Caco-2 (cell line): ENCODE results near the gene DPAGT1. TPM values are rescaled to one million over a fixed set of nuclear protein-coding genes. Genes with fewer than 3 reads are reported as not detected.

ENCODE experiments used
- BruUV-seq: library from RNA; stranded (reverse); fragments of 400-500 nt; replicated peaks from 2 replicates; lab custom pipeline; 2021; lab: Mats Ljungman, UMichigan
- CTCF ChIA-PET: fragments of 300-600 bp; sonication (Branson Sonifier 250); formaldehyde crosslinking; loops from one replicate; lab custom pipeline; 2022; ENCODE audit warnings: antibody characterized with exemption; lab: Charles Lee
- POLR2A ChIA-PET: fragments of 300-600 bp; sonication (Branson Sonifier 250); formaldehyde crosslinking; loops from one replicate; lab custom pipeline; 2022; ENCODE audit warnings: antibody characterized with exemption; lab: Charles Lee
- DNase-seq, 2 experiments: peaks; one replicate each; pipeline versions ENCODE4 v3.0.0 to v3.0.0-alpha.2; 2020 to 2022
- H3K27me3 ChIP-seq: replicated peaks from 2 replicates; pipeline ENCODE4 v1.6.0; 2011; ENCODE audit warnings: low read length; ENCODE audit not compliant: control insufficient read depth, insufficient read depth
- H3K36me3 ChIP-seq: 2 replicates; pipeline ENCODE4 v1.5.1; 2011; ENCODE audit warnings: low read length; ENCODE audit not compliant: control insufficient read depth, insufficient read depth
- H3K4me1 ChIP-seq: fragments of 250-450 bp; sonication (Bioruptor Pico); 2 replicates; pipeline ENCODE4 v1.5.1; 2020; ENCODE audit warnings: mild to moderate bottlenecking
- H3K4me3 ChIP-seq: 2 replicates; pipeline ENCODE4 v1.5.1; 2011; ENCODE audit warnings: low read depth, mild to moderate bottlenecking, control low read depth, low read length
- H3K9me3 ChIP-seq: fragments of 250-450 bp; sonication (Bioruptor Pico); 2 replicates; pipeline ENCODE4 v1.5.1; 2020; ENCODE audit warnings: mild to moderate bottlenecking, moderate library complexity
- H3K27ac Mint-ChIP-seq: one replicate; pipeline ENCODE4 v1.8.0; 2022; ENCODE audit warnings: mixed read lengths; ENCODE audit not compliant: unreplicated experiment
- H3K27me3 Mint-ChIP-seq: one replicate; pipeline ENCODE4 v1.8.0; 2022; ENCODE audit warnings: mixed read lengths; ENCODE audit not compliant: insufficient read depth, unreplicated experiment
- H3K36me3 Mint-ChIP-seq: one replicate; pipeline ENCODE4 v1.8.0; 2022; ENCODE audit warnings: mild to moderate bottlenecking, mixed read lengths; ENCODE audit not compliant: insufficient read depth, unreplicated experiment
- H3K4me1 Mint-ChIP-seq: one replicate; pipeline ENCODE4 v1.8.0; 2022; ENCODE audit warnings: low read depth, mixed read lengths; ENCODE audit not compliant: unreplicated experiment
- H3K4me3 Mint-ChIP-seq: one replicate; pipeline ENCODE4 v1.8.0; 2022; ENCODE audit warnings: mild to moderate bottlenecking, moderate library complexity, mixed read lengths; ENCODE audit not compliant: unreplicated experiment
- H3K9me3 Mint-ChIP-seq: one replicate; pipeline ENCODE4 v1.8.0; 2022; ENCODE audit warnings: mixed read lengths; ENCODE audit not compliant: unreplicated experiment
- CTCF ChIP-seq, 2 experiments: fragments of 200-600 bp in 1 of 2; IDR thresholded peaks; 1 replicate in 1 of 2; 2 replicates in 1 of 2; pipeline versions ENCODE4 v1.5.1 to v1.8.0; 2011 to 2022; ENCODE audit warnings: antibody characterized with exemption in 1 of 2, control low read depth in 1 of 2, inconsistent platforms in 1 of 2, low read depth in 1 of 2, low read length in 1 of 2, mild to moderate bottlenecking in 1 of 2, moderate library complexity in 1 of 2; ENCODE audit not compliant: insufficient read depth in 1 of 2, severe bottlenecking in 1 of 2, unreplicated experiment in 1 of 2
- intact Hi-C: fragments of 100-400 bp; cut with micrococcal nuclease; formaldehyde crosslinking; loops from one replicate; pipeline ENCODE4 v1.10.0; 2022; ENCODE audit not compliant: unreplicated experiment
- total RNA-seq: library from RNA; stranded (reverse); gene quantifications from 2 replicates; pipeline ENCODE4 v1.2.3, GENCODE V29; 2022

Gene DPAGT1
- total RNA-seq, 1 experiment from 2014 or later = 117 TPM

- no peaks in the 10 kb centered on the region for H3K27me3 Mint-ChIP-seq
- no peaks in the 10 kb centered on the region for H3K9me3 ChIP-seq
- intact Hi-C loops = loop anchor here (1.0 to 2.0 kb wide), 4 partner anchors 10 to 54 kb away; partner anchors contain the start of genes C2CD2L, SLC37A4 and VPS11
- no peak for TF ChIP-seq CTCF (IDR thresholded peaks at IDR 0.05; ENCODE audit: insufficient read depth in 1 of 2, low read depth in 1 of 2, low read length in 1 of 2, severe bottlenecking in 1 of 2, unreplicated experiment in 1 of 2)
- peak within 1 kb of the TSS; percentile 98 for H3K27ac Mint-ChIP-seq
- no peaks in the 10 kb centered on the region for H3K27me3 ChIP-seq
- peaks cover 1% of the 10 kb centered on the region for H3K4me1 Mint-ChIP-seq
- H3K4me3 Mint-ChIP-seq = peak within 1 kb of the TSS; percentile 97
- peaks cover 45% of the 10 kb centered on the region for H3K36me3 Mint-ChIP-seq
- H3K9me3 Mint-ChIP-seq = no peaks in the 10 kb centered on the region
- H3K4me1 ChIP-seq = peaks cover 11% of the 10 kb centered on the region
- no TSS peak for BruUV-seq
- ChIA-PET POLR2A (interaction anchor here (0.6 to 2.7 kb wide), 22 partner anchors 10 to 283 kb away, joined by 3 to 72 read pairs (median 4); partner anchors contain the start of genes C2CD2L, CBL, DPAGT1 and HINFP), CTCF (interaction anchor here (0.7 to 3.1 kb wide), 9 partner anchors 9 to 255 kb away, joined by 3 to 19 read pairs (median 5); partner anchors contain the start of genes C2CD2L, CBL, DPAGT1 and HINFP)
- DNase-seq = peak; percentile 97 to 98
- peaks cover 4% of the 10 kb centered on the region for H3K36me3 ChIP-seq
- H3K4me3 ChIP-seq = peak within 1 kb of the TSS; percentile 85
These were observed 16.8 kb downstream of the DPAGT1 start, which contains the start of gene HMBS for GRCh38 chr11:119084663-119085436. Gene HMBS (plus strand): TSS chr11:119084881. CDS start chr11:119085034, 153 bp downstream.

- H3K4me1 ChIP-seq = peaks cover 11% of the 10 kb centered on the region
- Mint-ChIP-seq H3K27me3 (no peaks in the 10 kb centered on the region), H3K9me3 (no peaks in the 10 kb centered on the region), H3K4me1 (no peaks in the 10 kb centered on the region), H3K27ac (no peak overlapping the region), H3K36me3 (peaks cover 73% of the 10 kb centered on the region), H3K4me3 (no peak overlapping the region)
- H3K27me3 ChIP-seq = no peaks in the 10 kb centered on the region
- H3K4me3 ChIP-seq = no peak overlapping the region
- CTCF ChIA-PET = interaction anchor here (0.7 to 1.3 kb wide), 2 partner anchors 14 to 16 kb away, joined by 3 read pairs; partner anchors contain the start of gene VPS11
- H3K9me3 ChIP-seq = no peaks in the 10 kb centered on the region
- no peak for DNase-seq
- POLR2A ChIA-PET = no interaction called here
- intact Hi-C loops = no loop called here
- no peak for TF ChIP-seq CTCF (IDR thresholded peaks at IDR 0.05; ENCODE audit: insufficient read depth in 1 of 2, low read depth in 1 of 2, low read length in 1 of 2, severe bottlenecking in 1 of 2, unreplicated experiment in 1 of 2)
- peaks cover 12% of the 10 kb centered on the region for H3K36me3 ChIP-seq
- BruUV-seq = no TSS peak
These were observed 19.9 kb downstream of the DPAGT1 start for GRCh38 chr11:119081682-119082260.

- Mint-ChIP-seq H3K27ac (no peak overlapping the region), H3K4me1 (no peaks in the 10 kb centered on the region), H3K4me3 (no peak overlapping the region), H3K27me3 (no peaks in the 10 kb centered on the region), H3K9me3 (no peaks in the 10 kb centered on the region), H3K36me3 (peaks cover 76% of the 10 kb centered on the region)
- TF ChIP-seq CTCF (IDR thresholded peaks at IDR 0.05; ENCODE audit: insufficient read depth in 1 of 2, low read depth in 1 of 2, low read length in 1 of 2, severe bottlenecking in 1 of 2, unreplicated experiment in 1 of 2) = no peak
- ChIA-PET POLR2A (interaction anchor here (0.6 kb wide), 2 partner anchors 8 to 33 kb away, joined by 3 read pairs; no protein-coding TSS in a partner anchor), CTCF (no interaction called here)
- Histone ChIP-seq H3K9me3 (no peaks in the 10 kb centered on the region), H3K27me3 (no peaks in the 10 kb centered on the region), H3K36me3 (peaks cover 12% of the 10 kb centered on the region), H3K4me3 (no peak overlapping the region), H3K4me1 (no peaks in the 10 kb centered on the region)
- intact Hi-C loops = no loop called here
- no TSS peak for BruUV-seq
- DNase-seq = no peak
These were observed 22.8 kb downstream of the DPAGT1 start for GRCh38 chr11:119078675-119079420.
